ENCODE results near the gene GPRC5A. TPM values are rescaled to one million over a fixed set of nuclear protein-coding genes. Genes with fewer than 3 reads are reported as not detected.

The GPRC5A gene
- total and polyA plus RNA-seq, 10 of the 15 experiments (the other 5 are each of a cell fraction or from before 2014, with no cell fraction given), result 0.10 to 2.8 (median 1.1) TPM

DNA sequence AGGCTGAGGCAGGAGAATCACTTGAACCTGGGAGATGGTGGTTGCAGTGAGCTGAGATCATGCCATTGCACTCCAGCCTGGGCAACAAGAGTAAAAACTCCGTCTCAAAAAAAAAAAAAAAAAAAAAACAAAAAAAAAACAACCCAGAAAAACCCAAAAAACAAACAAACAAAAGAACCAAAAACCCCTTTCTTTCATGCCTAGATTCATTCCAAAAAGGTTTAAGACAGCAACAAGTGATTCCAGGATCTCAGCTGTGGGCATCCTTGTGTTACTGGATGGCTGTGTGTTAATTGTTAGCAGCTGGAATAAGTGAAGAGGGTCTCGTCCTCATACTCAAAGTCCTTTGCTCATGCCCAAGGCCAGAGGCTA is 9.4 kb downstream of the GPRC5A start (continued):
- TF ChIP-seq HDAC6 (IDR thresholded peaks at IDR 0.05; ENCODE audit: unreplicated experiment), result no peak
- no peak for TF ChIP-seq STAT1 (conservative IDR thresholded peaks at IDR 0.05)
- TF ChIP-seq, protein P1, sequence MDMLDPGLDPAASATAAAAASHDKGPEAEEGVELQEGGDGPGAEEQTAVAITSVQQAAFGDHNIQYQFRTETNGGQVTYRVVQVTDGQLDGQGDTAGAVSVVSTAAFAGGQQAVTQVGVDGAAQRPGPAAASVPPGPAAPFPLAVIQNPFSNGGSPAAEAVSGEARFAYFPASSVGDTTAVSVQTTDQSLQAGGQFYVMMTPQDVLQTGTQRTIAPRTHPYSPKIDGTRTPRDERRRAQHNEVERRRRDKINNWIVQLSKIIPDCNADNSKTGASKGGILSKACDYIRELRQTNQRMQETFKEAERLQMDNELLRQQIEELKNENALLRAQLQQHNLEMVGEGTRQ (IDR thresholded peaks at IDR 0.05; ENCODE audit: borderline replicate concordance, low read depth, low read length), result no peak
- TF ChIP-seq, protein P2, sequence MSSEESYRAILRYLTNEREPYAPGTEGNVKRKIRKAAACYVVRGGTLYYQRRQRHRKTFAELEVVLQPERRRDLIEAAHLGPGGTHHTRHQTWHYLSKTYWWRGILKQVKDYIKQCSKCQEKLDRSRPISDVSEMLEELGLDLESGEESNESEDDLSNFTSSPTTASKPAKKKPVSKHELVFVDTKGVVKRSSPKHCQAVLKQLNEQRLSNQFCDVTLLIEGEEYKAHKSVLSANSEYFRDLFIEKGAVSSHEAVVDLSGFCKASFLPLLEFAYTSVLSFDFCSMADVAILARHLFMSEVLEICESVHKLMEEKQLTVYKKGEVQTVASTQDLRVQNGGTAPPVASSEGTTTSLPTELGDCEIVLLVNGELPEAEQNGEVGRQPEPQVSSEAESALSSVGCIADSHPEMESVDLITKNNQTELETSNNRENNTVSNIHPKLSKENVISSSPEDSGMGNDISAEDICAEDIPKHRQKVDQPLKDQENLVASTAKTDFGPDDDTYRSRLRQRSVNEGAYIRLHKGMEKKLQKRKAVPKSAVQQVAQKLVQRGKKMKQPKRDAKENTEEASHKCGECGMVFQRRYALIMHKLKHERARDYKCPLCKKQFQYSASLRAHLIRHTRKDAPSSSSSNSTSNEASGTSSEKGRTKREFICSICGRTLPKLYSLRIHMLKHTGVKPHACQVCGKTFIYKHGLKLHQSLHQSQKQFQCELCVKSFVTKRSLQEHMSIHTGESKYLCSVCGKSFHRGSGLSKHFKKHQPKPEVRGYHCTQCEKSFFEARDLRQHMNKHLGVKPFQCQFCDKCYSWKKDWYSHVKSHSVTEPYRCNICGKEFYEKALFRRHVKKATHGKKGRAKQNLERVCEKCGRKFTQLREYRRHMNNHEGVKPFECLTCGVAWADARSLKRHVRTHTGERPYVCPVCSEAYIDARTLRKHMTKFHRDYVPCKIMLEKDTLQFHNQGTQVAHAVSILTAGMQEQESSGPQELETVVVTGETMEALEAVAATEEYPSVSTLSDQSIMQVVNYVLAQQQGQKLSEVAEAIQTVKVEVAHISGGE (CRISPR knock-in tag; IDR thresholded peaks at IDR 0.05), result no peak
- TF ChIP-seq RAD21 (IDR thresholded peaks at IDR 0.05; ENCODE audit: insufficient read depth, low read depth, low read length), result no peak
- TF ChIP-seq RUNX3 (IDR thresholded peaks at IDR 0.05; ENCODE audit: low read length), result no peak
- TF ChIP-seq, protein P3, sequence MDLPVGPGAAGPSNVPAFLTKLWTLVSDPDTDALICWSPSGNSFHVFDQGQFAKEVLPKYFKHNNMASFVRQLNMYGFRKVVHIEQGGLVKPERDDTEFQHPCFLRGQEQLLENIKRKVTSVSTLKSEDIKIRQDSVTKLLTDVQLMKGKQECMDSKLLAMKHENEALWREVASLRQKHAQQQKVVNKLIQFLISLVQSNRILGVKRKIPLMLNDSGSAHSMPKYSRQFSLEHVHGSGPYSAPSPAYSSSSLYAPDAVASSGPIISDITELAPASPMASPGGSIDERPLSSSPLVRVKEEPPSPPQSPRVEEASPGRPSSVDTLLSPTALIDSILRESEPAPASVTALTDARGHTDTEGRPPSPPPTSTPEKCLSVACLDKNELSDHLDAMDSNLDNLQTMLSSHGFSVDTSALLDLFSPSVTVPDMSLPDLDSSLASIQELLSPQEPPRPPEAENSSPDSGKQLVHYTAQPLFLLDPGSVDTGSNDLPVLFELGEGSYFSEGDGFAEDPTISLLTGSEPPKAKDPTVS (IDR thresholded peaks at IDR 0.05; ENCODE audit: low read depth, low read length), result no peak
- TF ChIP-seq NFXL1 (IDR thresholded peaks at IDR 0.05; ENCODE audit: borderline replicate concordance), result no peak
- no peak for TF ChIP-seq BRCA1 (IDR thresholded peaks at IDR 0.05; ENCODE audit: low read depth, low read length)
- no peak for TF ChIP-seq HDGF (IDR thresholded peaks at IDR 0.05)
- TF ChIP-seq, protein P4, sequence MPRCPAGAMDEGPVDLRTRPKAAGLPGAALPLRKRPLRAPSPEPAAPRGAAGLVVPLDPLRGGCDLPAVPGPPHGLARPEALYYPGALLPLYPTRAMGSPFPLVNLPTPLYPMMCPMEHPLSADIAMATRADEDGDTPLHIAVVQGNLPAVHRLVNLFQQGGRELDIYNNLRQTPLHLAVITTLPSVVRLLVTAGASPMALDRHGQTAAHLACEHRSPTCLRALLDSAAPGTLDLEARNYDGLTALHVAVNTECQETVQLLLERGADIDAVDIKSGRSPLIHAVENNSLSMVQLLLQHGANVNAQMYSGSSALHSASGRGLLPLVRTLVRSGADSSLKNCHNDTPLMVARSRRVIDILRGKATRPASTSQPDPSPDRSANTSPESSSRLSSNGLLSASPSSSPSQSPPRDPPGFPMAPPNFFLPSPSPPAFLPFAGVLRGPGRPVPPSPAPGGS (IDR thresholded peaks at IDR 0.05; ENCODE audit: borderline replicate concordance, insufficient read depth, low read depth, low read length, poor library complexity, severe bottlenecking), result no peak
- TF ChIP-seq ESRRA (IDR thresholded peaks at IDR 0.05; ENCODE audit: low read length), result no peak

All from GM12878 (cell line).